ENCODE results near the gene DQX1. TPM values are rescaled to one million over a fixed set of nuclear protein-coding genes. Genes with fewer than 3 reads are reported as not detected.

The DQX1 gene
- total RNA-seq, 4 donors from 2014 or later, result not detected

GRCh38 chr2:74540291-74540690 lies 14.3 kb upstream of the DQX1 start:
- no peak for ATAC-seq (ENCODE audit: low FRiP score)
- no peak for TF ChIP-seq CTCF (IDR thresholded peaks at IDR 0.05)
- no peak for DNase-seq (ENCODE audit: low spot score)

- ATAC-seq (ENCODE audit: low FRiP score), result no peak
- no peak for TF ChIP-seq CTCF (IDR thresholded peaks at IDR 0.05)
- DNase-seq (ENCODE audit: low spot score), result no peak
These were observed 12.9 kb upstream of the DQX1 start for GRCh38 chr2:74538881-74539339.

GRCh38 chr2:74537140-74537539 lies 11.1 kb upstream of the DQX1 start:
- no peak for TF ChIP-seq CTCF (IDR thresholded peaks at IDR 0.05)
- ATAC-seq (ENCODE audit: low FRiP score) (no peak), DNase-seq (ENCODE audit: low spot score) (no peak)

GRCh38 chr2:74536166-74536950 lies 10.3 kb upstream of the DQX1 start:
- TF ChIP-seq CTCF (IDR thresholded peaks at IDR 0.05), result no peak
- no peak for ATAC-seq (ENCODE audit: low FRiP score)
- no peak for DNase-seq (ENCODE audit: low spot score)

- no peak for DNase-seq (ENCODE audit: low spot score)
- no peak for ATAC-seq (ENCODE audit: low FRiP score)
- TF ChIP-seq CTCF (IDR thresholded peaks at IDR 0.05), result no peak
These were observed 9.5 kb upstream of the DQX1 start for GRCh38 chr2:74535440-74535965.

GRCh38 chr2:74534411-74534810 lies 8.4 kb upstream of the DQX1 start:
- ATAC-seq (ENCODE audit: low FRiP score), result no peak
- no peak for TF ChIP-seq CTCF (IDR thresholded peaks at IDR 0.05)
- no peak for DNase-seq (ENCODE audit: low spot score)

GRCh38 chr2:74533464-74533863 lies 7.4 kb upstream of the DQX1 start:
- ATAC-seq (ENCODE audit: low FRiP score) (no peak), DNase-seq (ENCODE audit: low spot score) (no peak)
- no peak for TF ChIP-seq CTCF (IDR thresholded peaks at IDR 0.05)

Measured in omental fat pad (tissue), 4 donors.